ENCODE results near the gene PEX6.
"Not testable (repeated sequence)": the region's sequence is repeated elsewhere in the genome, so short reads cannot be mapped to it uniquely, and the experiment has no call there.

The PEX6 gene

DNA sequence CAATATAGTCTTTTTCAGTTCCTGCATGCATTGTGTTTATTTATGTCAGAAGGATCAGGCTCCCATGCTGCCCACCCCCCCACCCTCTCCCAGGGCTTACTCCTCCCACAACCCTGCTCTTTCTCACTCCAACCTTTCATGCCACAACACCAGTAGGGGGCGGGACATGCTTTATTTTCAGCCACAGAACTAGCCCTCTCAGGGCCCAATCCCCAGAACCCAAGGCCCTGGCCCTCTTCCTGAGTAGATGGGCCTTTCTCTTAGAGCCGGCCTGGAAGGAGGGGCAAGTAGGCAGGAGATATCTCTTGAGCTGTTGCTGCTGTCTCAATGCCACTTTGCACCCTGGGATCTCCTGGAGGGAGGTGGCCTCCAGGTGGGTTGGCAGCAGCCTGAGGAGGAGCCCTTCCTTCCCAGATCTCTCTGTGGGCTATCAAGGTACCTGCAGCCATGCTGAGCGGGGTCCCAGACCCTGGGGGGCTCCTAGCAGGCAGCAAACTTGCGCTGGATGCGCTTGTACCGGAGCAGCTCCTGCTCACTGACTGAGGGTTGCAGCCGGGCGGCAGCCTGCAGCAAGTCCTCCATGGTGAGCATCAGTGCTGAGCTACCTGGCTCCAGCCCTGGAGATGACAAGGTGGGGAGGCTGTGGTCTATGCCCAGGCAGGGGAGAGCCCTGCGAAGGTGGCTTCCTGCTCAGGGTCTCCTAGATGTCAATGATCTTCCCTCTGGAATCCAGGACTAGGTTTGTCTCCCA, 15.0 kb downstream of the PEX6 start:
- no peak for DNase-seq (ENCODE audit: low read depth in 2 of 2)

GRCh38 chr6:42963179-42963854, 15.7 kb downstream of the PEX6 start:
- no peak for DNase-seq (ENCODE audit: low read depth in 2 of 2)

DNA sequence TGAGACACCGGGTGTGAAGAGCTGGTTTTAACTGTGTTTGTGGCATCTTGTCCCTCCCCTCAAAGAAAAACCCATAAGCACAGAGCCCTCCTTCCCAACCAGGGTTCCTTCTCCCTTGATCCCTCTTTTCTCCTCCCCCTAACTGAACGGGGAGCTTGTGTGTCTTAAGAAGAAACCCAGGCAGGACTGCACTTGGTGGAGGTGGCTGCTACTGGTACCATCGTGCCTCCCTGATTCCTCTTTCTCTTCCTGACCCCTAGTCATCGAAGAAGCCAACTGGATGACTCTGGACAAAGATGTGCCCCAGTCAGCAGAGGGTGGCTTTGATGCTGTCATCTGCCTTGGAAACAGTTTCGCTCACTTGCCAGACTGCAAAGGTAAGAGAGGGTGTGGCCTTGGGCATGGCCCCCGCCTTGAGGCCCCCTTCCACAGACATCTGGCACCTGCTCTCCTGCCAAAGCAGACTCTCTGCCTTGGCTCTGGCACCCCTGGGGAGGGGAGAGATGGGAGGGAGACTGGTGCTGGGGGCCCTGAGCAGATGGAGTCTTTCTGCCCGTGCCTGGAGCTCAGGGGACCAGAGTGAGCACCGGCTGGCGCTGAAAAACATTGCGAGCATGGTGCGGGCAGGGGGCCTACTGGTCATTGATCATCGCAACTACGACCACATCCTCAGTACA, 16.3 kb downstream of the PEX6 start:
- no peak for DNase-seq (ENCODE audit: low read depth in 2 of 2)

GRCh38 chr6:42962096-42962495, 16.9 kb downstream of the PEX6 start:
- no peak for DNase-seq (ENCODE audit: low read depth in 2 of 2)

- no peak for DNase-seq (ENCODE audit: low read depth in 2 of 2)
These were observed 17.9 kb downstream of the PEX6 start for GRCh38 chr6:42961020-42961470.

DNA sequence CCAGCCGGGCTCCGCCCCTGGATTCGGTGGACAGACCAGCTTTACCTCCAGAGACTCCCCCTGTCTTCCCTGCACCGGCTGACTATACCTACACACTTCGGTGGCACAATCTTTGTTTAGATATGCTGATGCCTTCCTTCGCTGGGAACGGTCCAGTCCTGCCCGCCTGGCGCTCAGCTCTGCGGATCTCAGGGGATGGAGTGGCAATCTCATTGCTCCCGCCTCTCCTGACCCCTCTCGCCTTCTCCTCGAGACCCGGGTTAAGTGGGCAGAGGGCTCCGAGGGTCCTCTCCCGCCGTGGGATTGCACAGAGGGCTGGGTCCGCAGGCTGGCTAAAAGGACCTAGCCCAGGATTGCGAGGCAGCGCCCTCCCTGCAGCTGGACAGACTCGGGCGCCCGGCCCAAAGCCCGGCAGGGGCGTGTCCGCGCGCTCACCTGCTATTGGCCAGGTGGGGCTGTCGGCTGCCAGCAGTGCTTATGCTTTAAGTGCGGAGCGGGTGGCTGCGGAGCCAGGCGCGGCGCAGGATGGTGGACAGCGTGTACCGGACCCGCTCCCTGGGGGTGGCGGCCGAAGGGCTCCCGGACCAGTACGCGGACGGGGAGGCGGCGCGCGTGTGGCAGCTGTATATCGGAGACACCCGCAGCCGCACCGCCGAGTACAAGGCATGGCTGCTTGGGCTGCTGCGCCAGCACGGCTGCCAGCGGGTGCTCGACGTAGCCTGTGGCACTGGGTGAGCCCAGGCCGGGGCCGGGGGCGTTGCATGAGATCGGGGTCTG, 18.6 kb downstream of the PEX6 start, which contains the start of gene GNMT:
Gene GNMT (plus strand): TSS at position 512 of the 777 bp plus-strand sequence. CDS start 14 bp downstream, at position 526.
- DNase-seq (ENCODE audit: low read depth in 2 of 2) = no peak

- no peak for DNase-seq (ENCODE audit: low read depth in 2 of 2)
These were observed 19.1 kb downstream of the PEX6 start for GRCh38 chr6:42959917-42960242.

GRCh38 chr6:42958125-42958524, 20.9 kb downstream of the PEX6 start:
- no peak for DNase-seq (ENCODE audit: low read depth in 2 of 2)

GRCh38 chr6:42954405-42954804, 24.6 kb downstream of the PEX6 start:
- DNase-seq (ENCODE audit: low read depth in 2 of 2) = not testable (repeated sequence)

DNA sequence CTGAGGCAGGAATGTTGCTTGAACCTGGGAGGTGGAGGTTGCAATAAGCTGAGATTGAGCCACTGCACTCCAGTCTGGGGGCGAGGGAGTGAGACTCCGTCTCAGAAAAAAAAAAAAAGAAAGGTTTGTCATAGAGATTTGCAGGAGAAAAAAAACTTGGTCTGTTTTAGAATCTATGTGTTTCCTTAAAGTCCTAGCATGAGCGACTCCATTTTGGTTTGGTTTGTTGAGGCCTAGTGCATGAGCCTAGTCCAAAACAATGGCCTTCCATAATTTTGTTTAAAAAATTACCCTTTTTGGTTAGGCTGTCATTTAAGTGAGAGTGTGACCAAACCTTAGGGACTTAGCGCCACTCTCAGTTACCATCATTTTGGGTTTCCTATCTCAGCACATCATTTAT, 26.6 kb downstream of the PEX6 start:
- no peak for DNase-seq (ENCODE audit: low read depth in 2 of 2)

- DNase-seq (ENCODE audit: low read depth in 2 of 2) = no peak
These were observed 31.0 kb downstream of the PEX6 start for GRCh38 chr6:42947950-42948349.

DNA sequence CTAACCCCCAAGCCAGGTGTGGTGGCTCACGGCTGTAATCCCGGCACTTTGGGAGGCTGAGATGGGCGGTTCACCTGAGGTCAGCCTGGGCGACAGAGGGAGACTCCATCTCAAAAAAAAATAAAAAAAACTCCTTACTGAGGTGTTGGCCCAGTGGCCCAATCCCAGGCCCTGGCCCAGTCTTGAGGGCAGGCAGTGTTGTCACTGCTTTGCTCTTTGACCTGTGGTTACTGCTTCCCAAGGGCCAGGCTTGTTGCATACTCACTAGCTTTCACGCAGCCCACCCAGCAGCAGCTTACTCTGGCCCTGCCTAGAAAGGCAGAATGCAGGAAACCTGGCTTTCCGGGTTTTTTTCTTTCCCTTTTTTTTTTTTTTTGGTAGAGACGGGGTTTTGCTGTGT, 36.5 kb downstream of the PEX6 start:
- DNase-seq (ENCODE audit: low read depth in 2 of 2) = no peak

GRCh38 chr6:42941356-42941755, 37.6 kb downstream of the PEX6 start:
- not testable (repeated sequence) for DNase-seq (ENCODE audit: low read depth in 2 of 2)

DNA sequence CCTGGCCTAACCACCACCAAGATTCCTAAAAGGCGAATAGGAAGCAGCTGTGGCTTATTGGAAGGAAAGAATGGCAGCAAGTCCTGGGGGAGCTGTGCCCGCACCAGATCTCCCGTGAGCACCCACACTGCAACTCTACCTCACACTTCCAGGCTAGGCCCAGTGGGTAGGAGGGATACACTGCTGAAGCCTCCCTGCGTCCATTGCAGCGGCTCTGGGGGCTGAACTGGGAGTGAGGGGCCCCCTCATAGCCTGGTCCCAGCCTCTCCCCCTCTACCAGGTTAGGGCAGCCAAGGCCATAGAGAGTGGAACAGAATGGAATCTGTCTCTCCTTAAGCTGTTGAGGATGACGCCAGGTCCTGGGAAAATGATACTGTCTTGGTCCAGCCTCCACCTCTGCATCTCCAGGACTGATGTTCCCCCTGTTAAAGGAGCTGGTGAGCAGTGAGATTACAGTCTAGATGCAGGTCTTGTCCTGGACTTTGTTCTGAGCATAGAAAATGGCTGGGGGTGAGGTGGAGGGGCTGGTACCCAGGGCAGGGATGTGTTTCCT, 38.4 kb downstream of the PEX6 start:
- no peak for DNase-seq (ENCODE audit: low read depth in 2 of 2)

DNA sequence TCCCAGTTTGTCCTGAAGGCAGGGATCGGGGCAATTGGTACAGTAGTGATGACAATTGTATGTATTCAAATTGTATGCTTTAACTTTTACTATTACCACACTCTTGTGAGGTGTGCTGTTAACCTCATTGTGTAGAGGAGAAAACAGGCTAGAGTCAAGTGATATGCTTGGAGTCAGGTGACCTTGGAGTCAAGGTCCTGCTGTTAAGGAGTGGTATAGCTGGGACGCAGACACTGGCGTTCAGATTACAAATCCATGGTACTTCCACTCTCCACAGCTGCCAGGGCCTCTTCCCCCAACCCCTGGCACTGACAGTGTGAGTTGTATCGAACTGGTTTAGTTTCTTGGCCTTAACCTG, 39.2 kb downstream of the PEX6 start:
- DNase-seq (ENCODE audit: low read depth in 2 of 2) = no peak

DNA sequence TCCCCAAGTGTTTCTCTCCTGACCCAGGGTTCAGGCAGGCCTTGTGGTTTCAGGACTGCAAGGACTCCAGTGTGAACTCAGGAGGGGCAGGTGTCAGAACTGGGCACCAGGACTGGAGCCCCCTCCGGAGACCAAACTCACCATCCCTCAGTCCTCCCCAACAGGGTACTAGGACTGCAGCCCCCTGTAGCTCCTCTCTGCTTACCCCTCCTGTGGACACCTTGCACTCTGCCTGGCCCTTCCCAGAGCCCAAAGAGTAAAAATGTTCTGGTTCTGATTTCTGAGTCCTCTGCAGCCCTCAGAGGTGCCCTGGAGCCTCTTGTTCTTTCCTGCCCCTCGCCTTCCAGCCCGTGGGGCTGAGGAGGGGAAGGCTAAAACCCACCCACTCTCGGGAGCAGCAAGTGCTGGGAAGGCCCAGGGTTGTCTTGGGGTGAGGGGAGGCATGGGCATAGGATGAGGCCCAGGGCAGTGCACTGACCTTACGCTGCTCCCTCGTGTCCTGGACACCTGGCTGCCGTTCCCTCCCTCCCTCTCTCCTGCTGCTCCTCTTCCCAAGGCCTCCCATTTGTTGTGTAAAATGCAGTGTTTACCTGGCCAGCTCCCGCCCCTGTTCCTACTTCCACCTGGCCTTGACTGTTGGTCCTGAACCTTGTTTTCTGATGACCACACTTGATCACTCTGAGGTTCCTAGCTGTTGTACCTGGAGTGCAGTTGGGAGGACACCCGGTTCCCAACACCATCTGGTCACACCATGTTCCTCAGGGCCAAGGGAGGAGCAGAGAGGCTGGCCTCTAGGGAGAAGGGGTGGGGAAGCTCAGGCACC, 39.8 kb downstream of the PEX6 start:
- DNase-seq (ENCODE audit: low read depth in 2 of 2) = no peak

- no peak for DNase-seq (ENCODE audit: low read depth in 2 of 2)
These were observed 40.6 kb downstream of the PEX6 start for GRCh38 chr6:42938428-42938796.

- no peak for DNase-seq (ENCODE audit: low read depth in 2 of 2)
These were observed 41.2 kb downstream of the PEX6 start for GRCh38 chr6:42937548-42938427.

DNA sequence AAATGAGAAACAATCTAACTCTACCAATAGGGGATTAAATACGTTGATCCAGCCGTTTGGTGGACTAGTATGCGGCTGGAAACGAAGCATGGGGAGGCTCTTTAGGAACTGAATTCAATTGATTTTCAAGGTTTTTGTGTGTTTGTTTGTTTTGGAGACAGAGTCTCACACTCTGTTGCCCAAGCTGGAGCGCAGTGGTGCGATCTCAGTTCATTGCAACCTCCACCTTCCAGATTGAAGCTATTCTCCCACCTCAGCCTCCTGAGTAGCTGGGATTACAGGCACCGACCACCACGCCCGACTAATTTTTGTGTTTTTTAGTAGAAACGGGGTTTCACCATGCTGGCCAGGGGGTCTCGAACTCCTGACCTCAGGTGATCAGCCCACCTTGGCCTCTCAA, 42.6 kb downstream of the PEX6 start:
- no peak for DNase-seq (ENCODE audit: low read depth in 2 of 2)

- DNase-seq (ENCODE audit: low read depth in 2 of 2) = no peak
These were observed 43.7 kb downstream of the PEX6 start for GRCh38 chr6:42935322-42935721.
